Upper lobe of right lung (tissue), 1 donor: ENCODE results near the gene B3GALT6. TPM values are rescaled to one million over a fixed set of nuclear protein-coding genes. Genes with fewer than 3 reads are reported as not detected.

Experiments used
- ATAC-seq: fragments of 200-7000 bp; cut with Tn5 transposase; one replicate; pipeline ENCODE4 v1.9.1; 2020; ENCODE audit warnings: mild to moderate bottlenecking, moderate library complexity
- DNase-seq: peaks from one replicate; pipeline ENCODE4 v3.0.0-alpha.2; 2020
- H3K27ac ChIP-seq: fragments of 200-600 bp; one replicate; pipeline ENCODE4 v1.8.0; 2022
- H3K27me3 ChIP-seq: fragments of 200-600 bp; one replicate; pipeline ENCODE4 v1.8.0; 2022; ENCODE audit warnings: mild to moderate bottlenecking
- H3K36me3 ChIP-seq: fragments of 200-600 bp; one replicate; pipeline ENCODE4 v1.8.0; 2022
- H3K4me1 ChIP-seq: fragments of 200-600 bp; one replicate; pipeline ENCODE4 v1.8.0; 2022
- H3K4me3 ChIP-seq: fragments of 200-600 bp; one replicate; pipeline ENCODE4 v1.8.0; 2022; ENCODE audit warnings: mild to moderate bottlenecking
- H3K9me3 ChIP-seq: fragments of 200-600 bp; one replicate; pipeline ENCODE4 v1.8.0; 2022
- intact Hi-C: fragments of 100-400 bp; cut with DNase I; formaldehyde crosslinking; loops from one replicate; pipeline ENCODE4 v1.11.0; 2022
- long read RNA-seq: library from polyadenylated mRNA; unstranded; transcript quantifications from one replicate; pipeline ENCODE4 v2.0.0, GENCODE V29; 2021
- total RNA-seq: library from RNA; stranded (reverse); fragmentation: NEBNext Ultra II Directional; extraction: Animal tissue kit (Norgen Biotek cat#: 25700); gene quantifications from one replicate; pipeline ENCODE4 v1.2.1, GENCODE V29; 2021
- TF ChIP-seq, protein P1 (sequence below): fragments of 200-600 bp; IDR thresholded peaks from one replicate; pipeline ENCODE4 v1.8.0; 2022; ENCODE audit warnings: antibody characterized with exemption
- donor health status: DM: no; HTN: yes; CAD: no; lungs with severe emphysema.

The B3GALT6 gene
- total RNA-seq, result 16.7 TPM
- long read RNA-seq, transcript B3GALT6-201 (1 exons, 2,783 nt), result minor isoform, 54 of 111 reads
- long read RNA-seq, transcript B3GALT6-202 (1 exons, 2,816 nt), result major isoform, 57 of 111 reads
- long read RNA-seq, partial matches to known transcripts, result 0 of 111 reads
- long read RNA-seq, other reads (novel, unspliced or antisense), result 0 of 111 reads

DNA sequence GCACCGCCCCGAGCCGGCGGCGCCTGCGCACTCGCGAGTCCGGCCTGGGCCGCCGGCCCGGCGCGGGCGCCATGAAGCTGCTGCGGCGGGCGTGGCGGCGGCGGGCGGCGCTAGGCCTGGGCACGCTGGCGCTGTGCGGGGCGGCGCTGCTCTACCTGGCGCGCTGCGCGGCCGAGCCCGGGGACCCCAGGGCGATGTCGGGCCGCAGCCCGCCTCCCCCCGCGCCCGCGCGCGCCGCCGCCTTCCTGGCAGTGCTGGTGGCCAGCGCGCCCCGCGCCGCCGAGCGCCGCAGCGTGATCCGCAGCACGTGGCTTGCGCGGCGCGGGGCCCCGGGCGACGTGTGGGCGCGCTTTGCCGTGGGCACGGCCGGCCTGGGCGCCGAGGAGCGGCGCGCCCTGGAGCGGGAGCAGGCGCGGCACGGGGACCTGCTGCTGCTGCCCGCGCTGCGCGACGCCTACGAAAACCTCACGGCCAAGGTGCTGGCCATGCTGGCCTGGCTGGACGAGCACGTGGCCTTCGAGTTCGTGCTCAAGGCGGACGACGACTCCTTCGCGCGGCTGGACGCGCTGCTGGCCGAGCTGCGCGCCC lies at the start of gene B3GALT6:
Gene B3GALT6, plus strand, starts transcription at position 30 of the 588 bp plus-strand sequence. Its CDS starts 42 bp downstream, at position 72.
- H3K4me1 ChIP-seq, result peaks cover 23% of the 10 kb centered on the region
- intact Hi-C loops, result no loop called here
- TF ChIP-seq, protein P1, sequence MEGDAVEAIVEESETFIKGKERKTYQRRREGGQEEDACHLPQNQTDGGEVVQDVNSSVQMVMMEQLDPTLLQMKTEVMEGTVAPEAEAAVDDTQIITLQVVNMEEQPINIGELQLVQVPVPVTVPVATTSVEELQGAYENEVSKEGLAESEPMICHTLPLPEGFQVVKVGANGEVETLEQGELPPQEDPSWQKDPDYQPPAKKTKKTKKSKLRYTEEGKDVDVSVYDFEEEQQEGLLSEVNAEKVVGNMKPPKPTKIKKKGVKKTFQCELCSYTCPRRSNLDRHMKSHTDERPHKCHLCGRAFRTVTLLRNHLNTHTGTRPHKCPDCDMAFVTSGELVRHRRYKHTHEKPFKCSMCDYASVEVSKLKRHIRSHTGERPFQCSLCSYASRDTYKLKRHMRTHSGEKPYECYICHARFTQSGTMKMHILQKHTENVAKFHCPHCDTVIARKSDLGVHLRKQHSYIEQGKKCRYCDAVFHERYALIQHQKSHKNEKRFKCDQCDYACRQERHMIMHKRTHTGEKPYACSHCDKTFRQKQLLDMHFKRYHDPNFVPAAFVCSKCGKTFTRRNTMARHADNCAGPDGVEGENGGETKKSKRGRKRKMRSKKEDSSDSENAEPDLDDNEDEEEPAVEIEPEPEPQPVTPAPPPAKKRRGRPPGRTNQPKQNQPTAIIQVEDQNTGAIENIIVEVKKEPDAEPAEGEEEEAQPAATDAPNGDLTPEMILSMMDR, result no peak

DNA sequence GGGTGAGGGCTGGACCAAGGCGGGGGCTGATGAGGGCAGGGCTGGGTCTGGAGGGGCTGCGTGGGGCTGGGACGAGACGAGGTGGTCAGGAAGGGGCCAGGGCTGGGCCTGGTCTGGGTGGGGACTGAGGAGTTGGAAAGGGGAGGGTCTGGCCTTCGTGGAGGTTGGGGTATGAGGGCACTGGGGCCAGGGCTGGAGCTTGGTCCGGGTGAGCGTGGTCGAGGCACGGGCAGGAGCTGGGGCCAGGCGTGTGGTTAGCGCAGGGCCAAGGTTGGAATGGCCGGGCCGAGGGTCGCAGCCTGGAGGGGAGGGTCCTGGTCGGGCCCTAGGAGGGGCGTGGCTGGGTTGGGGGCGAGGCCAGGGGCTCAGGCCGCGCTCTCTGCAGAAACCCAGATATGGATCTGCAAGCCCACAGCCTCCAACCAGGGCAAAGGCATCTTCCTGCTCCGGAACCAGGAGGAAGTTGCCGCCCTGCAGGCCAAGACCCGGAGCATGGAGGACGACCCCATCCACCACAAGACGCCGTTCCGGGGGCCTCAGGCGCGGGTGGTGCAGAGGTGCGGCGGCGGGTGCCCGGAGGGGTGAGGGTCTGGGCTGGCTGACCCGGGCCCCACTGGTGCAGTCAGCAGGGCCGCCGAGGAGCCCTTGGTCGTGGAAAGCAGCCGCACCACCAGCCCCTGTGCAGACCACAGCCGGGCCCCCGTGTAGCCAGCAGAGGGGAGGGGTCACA lies 49.4 kb upstream of the B3GALT6 start:
- intact Hi-C loops, result no loop called here
- H3K4me1 ChIP-seq, result no peaks in the 10 kb centered on the region
- H3K9me3 ChIP-seq, result no peaks in the 10 kb centered on the region
- H3K27ac ChIP-seq, result no peak overlapping the region
- no peaks in the 10 kb centered on the region for H3K36me3 ChIP-seq
- DNase-seq (no peak), ATAC-seq (peak; percentile 7)
- H3K4me3 ChIP-seq, result no peak overlapping the region
- TF ChIP-seq, protein P1, result no peak
- H3K27me3 ChIP-seq, result peaks cover 12% of the 10 kb centered on the region

More for the DNA sequence above, at the start of gene B3GALT6:
- Histone ChIP-seq H3K9me3 (no peaks in the 10 kb centered on the region), H3K36me3 (peaks cover 18% of the 10 kb centered on the region), H3K27me3 (no peaks in the 10 kb centered on the region), H3K4me3 (peak within 1 kb of the TSS; percentile 97), H3K27ac (peak within 1 kb of the TSS; percentile 92)
- ATAC-seq (no peak), DNase-seq (no peak)

DNA sequence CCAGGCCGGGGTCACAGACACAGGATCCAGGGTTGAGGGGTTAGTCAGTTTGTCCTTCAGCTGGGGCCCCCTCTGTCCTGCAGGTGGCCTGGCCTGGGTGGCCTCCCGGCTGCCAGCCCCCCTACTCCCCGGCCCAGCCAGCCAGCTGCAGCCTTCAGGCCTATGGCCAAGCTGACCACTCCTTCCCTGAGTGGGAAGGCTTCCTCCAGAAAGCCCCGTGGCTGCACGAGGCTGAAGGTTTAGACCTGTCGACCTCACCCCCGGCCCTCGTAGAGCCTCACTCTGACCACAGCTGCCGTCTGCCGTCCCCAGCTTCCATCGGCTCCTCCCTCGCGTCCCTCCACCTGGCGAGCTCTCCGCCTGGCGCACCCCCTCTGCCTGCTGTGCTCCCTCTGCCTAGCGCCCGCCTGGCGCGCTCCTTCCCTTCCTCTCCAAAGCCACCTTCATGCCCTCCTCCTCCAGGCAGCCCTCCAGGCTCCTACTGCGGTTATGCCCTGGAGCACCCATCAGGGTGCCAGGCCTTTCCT lies 48.8 kb upstream of the B3GALT6 start:
- ATAC-seq (peak; percentile 3), DNase-seq (no peak)
- intact Hi-C loops, result no loop called here
- Histone ChIP-seq H3K9me3 (no peaks in the 10 kb centered on the region), H3K36me3 (no peaks in the 10 kb centered on the region), H3K27me3 (peaks cover 12% of the 10 kb centered on the region), H3K4me1 (no peaks in the 10 kb centered on the region), H3K4me3 (no peak overlapping the region), H3K27ac (no peak overlapping the region)
- TF ChIP-seq, protein P1, result no peak

DNA sequence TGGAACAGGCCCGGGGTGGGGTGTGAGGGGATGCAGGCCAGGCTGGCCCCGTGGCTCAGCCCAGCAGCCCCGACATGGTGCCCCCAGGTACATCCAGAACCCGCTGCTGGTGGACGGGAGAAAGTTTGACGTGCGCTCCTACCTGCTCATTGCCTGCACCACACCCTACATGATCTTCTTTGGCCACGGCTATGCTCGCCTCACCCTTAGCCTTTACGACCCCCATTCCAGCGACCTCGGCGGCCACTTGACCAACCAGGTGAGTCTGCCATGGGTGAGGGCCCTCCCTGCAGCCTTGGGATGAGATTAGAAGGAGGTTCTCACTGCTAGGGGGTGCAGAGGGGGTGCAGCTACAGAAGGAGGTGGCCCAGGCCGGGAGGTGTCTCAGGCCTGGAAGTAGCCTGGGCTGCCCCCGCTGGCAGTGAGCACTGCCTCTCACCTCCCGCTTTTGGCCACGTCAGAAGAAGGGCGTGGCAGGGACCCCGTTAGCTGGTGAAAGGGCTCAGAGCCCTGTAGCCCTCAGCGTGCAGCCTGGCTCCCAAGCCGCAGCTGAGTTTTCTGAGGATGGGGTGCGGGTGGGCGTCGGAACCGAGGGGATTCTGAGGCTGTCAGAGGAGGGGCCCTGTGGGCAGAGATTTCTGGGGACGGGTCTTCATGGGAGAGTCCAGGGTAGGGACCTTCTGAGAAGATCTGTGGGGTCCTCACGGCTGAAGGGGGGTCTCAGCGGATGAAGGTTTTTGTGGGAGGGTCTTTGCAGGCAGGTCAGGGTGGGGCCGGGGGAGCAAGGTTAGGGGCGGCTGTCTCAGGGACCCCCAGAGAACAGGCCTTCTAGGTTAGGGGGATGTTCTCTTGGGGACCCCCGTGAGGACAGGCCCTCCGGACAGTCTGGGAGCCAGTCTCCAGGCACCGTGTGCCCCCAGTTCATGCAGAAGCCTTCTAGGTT lies 47.9 kb upstream of the B3GALT6 start:
- no peaks in the 10 kb centered on the region for H3K4me1 ChIP-seq
- no peak for DNase-seq
- intact Hi-C loops, result no loop called here

More for the DNA sequence above, 47.9 kb upstream of the B3GALT6 start:
- no peaks in the 10 kb centered on the region for H3K36me3 ChIP-seq
- H3K4me3 ChIP-seq, result no peak overlapping the region
- no peak for ATAC-seq
- peaks cover 9% of the 10 kb centered on the region for H3K27me3 ChIP-seq
- TF ChIP-seq, protein P1, result no peak
- H3K27ac ChIP-seq, result no peak overlapping the region
- H3K9me3 ChIP-seq, result no peaks in the 10 kb centered on the region
